ENCODE measurements around the gene VKORC1L1. TPM values are rescaled to one million over a fixed set of nuclear protein-coding genes. Genes with fewer than 3 reads are reported as not detected.

The VKORC1L1 gene
- total and polyA plus RNA-seq, 9 of the 15 experiments (the other 6 are each of a cell fraction or from before 2014, with no cell fraction given): 6.8 to 36.5 (median 19.3) TPM

GRCh38 chr7:65980478-65981250 lies 107.8 kb downstream of the VKORC1L1 start (continued):
- no peak for TF ChIP-seq ZNF174 (CRISPR knock-in tag; IDR thresholded peaks at IDR 0.05)
- no peak for TF ChIP-seq KHSRP (IDR thresholded peaks at IDR 0.05)
- no peak for TF ChIP-seq GATAD2A (IDR thresholded peaks at IDR 0.05)
- no peak for TF ChIP-seq ZNF143 (CRISPR knock-in tag; IDR thresholded peaks at IDR 0.05)
- no peak for TF ChIP-seq ZSCAN29 (IDR thresholded peaks at IDR 0.05)
- no peak for TF ChIP-seq SAFB (IDR thresholded peaks at IDR 0.05; ENCODE audit: borderline replicate concordance, low read depth, low read length)
- no peak for TF ChIP-seq ZNF583 (CRISPR knock-in tag; IDR thresholded peaks at IDR 0.05)
- TF ChIP-seq ZNF398 (CRISPR knock-in tag; IDR thresholded peaks at IDR 0.05): no peak
- no peak for TF ChIP-seq MXI1 (IDR thresholded peaks at IDR 0.05; ENCODE audit: low read depth, low read length)
- TF ChIP-seq CBX1 (IDR thresholded peaks at IDR 0.05; ENCODE audit: low read depth): no peak
- no peak for TF ChIP-seq HMGXB4 (CRISPR knock-in tag; IDR thresholded peaks at IDR 0.05)
- TF ChIP-seq XRCC5 (IDR thresholded peaks at IDR 0.05; ENCODE audit: low read depth, low read length): no peak
- 0 out of 4 replicates have a peak, but pooled peaks of 1 of the 2 experiments have one; percentile 49 for TF ChIP-seq HDAC1 (IDR thresholded peaks at IDR 0.05)
- no peak for TF ChIP-seq ZNF140 (CRISPR knock-in tag; IDR thresholded peaks at IDR 0.05)
- TF ChIP-seq ARHGAP35 (IDR thresholded peaks at IDR 0.05; ENCODE audit: partially characterized antibody): no peak
- TF ChIP-seq ZKSCAN1 (IDR thresholded peaks at IDR 0.05; ENCODE audit: low read depth, low read length): no peak
- no peak for TF ChIP-seq ZNF785 (CRISPR knock-in tag; IDR thresholded peaks at IDR 0.05)
- TF ChIP-seq PHF20 (IDR thresholded peaks at IDR 0.05; ENCODE audit: partially characterized antibody): no peak
- TF ChIP-seq ZNF212 (CRISPR knock-in tag; IDR thresholded peaks at IDR 0.05): no peak
- no peak for TF ChIP-seq BMI1 (IDR thresholded peaks at IDR 0.05; ENCODE audit: low read length)
- TF ChIP-seq PML (IDR thresholded peaks at IDR 0.05; ENCODE audit: low read length): peak; percentile 50; the same call in 1 of the 2 replicates
- TF ChIP-seq BCOR (IDR thresholded peaks at IDR 0.05): peak; percentile 71; the same call in 1 of the 2 replicates
- no peak for TF ChIP-seq RFX7 (CRISPR knock-in tag; IDR thresholded peaks at IDR 0.05)
- no peak for TF ChIP-seq FOSL1 (tag; conservative IDR thresholded peaks at IDR 0.05)
- TF ChIP-seq MECOM (CRISPR knock-in tag; IDR thresholded peaks at IDR 0.05): no peak
- no peak for TF ChIP-seq CEBPG (CRISPR knock-in tag; IDR thresholded peaks at IDR 0.05)
- no peak for TF ChIP-seq CEBPG (tag; conservative IDR thresholded peaks at IDR 0.05 in 1 of 2, IDR thresholded peaks at IDR 0.05 in 1 of 2)
- TF ChIP-seq ZNF75A (CRISPR knock-in tag; IDR thresholded peaks at IDR 0.05): no peak
- no peak for TF ChIP-seq MAFG (tag; conservative IDR thresholded peaks at IDR 0.05)
